ENCODE data around the gene IL17RD. TPM values are rescaled to one million over a fixed set of nuclear protein-coding genes. Genes with fewer than 3 reads are reported as not detected.

IL17RD gene
- total and polyA plus RNA-seq, 2 of the 4 experiments (the other 2 are of a cell fraction): 0.72 to 0.92 TPM

GRCh38 chr3:57133157-57133556 is 32.0 kb downstream of the IL17RD start:
- H3K18ac ChIP-seq (ENCODE audit: low read depth, low read length): no peak overlapping the region
- ATAC-seq (ENCODE audit: low read depth): no peak
- H3K4ac ChIP-seq (ENCODE audit: low read depth, low read length): no peak overlapping the region
- no TSS peak for BruUV-seq (replicated peaks)
- no peak overlapping the region for H2AK9ac ChIP-seq (replicated peaks; ENCODE audit: low read depth, low read length, poor library complexity)
- H3K4me1 ChIP-seq (ENCODE audit: control insufficient read depth, insufficient read depth, low read length): no peaks in the 10 kb centered on the region
- H3K4me2 ChIP-seq (ENCODE audit: low read depth, low read length): no peak overlapping the region
- H3K27me3 ChIP-seq (ENCODE audit: control insufficient read depth, insufficient read depth, low read length): peaks cover 7% of the 10 kb centered on the region
- TF ChIP-seq CHD1 (IDR thresholded peaks at IDR 0.05; ENCODE audit: low read depth, low read length) (no peak), CTCF (conservative IDR thresholded peaks at IDR 0.05; ENCODE audit: low read depth, low read length) (no peak), BHLHE40 (IDR thresholded peaks at IDR 0.05; ENCODE audit: low read depth, low read length) (no peak), RAD21 (IDR thresholded peaks at IDR 0.05; ENCODE audit: low read length) (no peak), MXI1 (IDR thresholded peaks at IDR 0.05; ENCODE audit: borderline replicate concordance, low read depth, low read length) (no peak), CEBPB (IDR thresholded peaks at IDR 0.05; ENCODE audit: low read depth, low read length) (no peak), FOS (IDR thresholded peaks at IDR 0.05; ENCODE audit: low read depth, low read length) (no peak), MAZ (IDR thresholded peaks at IDR 0.05; ENCODE audit: borderline replicate concordance, low read depth, low read length) (no peak), POLR2A (IDR thresholded peaks at IDR 0.05; ENCODE audit: low read depth, low read length) (no peak)
- no peak overlapping the region for H3K56ac ChIP-seq (ENCODE audit: extremely low read depth, insufficient read depth, low read length)
- dilution Hi-C loops (cut with HindIII; ENCODE audit: low sequenced_read_pairs, unreplicated experiment) (no loop called here), intact Hi-C loops (cut with micrococcal nuclease) (no loop called here), in situ Hi-C loops (cut with MboI; ENCODE audit: low sequenced_read_pairs) (no loop called here)
- no peak overlapping the region for H4K8ac ChIP-seq (ENCODE audit: low read depth in 2 of 2, low read length in 2 of 2)
- no peak for DNase-seq
- H4K91ac ChIP-seq (ENCODE audit: insufficient read depth, low read depth, low read length): no peak overlapping the region
- no peak overlapping the region for H3K4me3 ChIP-seq (ENCODE audit: insufficient read depth, low read depth, low read length)
- H3K9ac ChIP-seq (ENCODE audit: low read depth, low read length): no peak overlapping the region
- H3K9me1 ChIP-seq (ENCODE audit: insufficient read depth, low read length): no peaks in the 10 kb centered on the region; the same call in 1 of the 2 replicates
- H2BK20ac ChIP-seq (ENCODE audit: low read depth, low read length): no peak overlapping the region
- no peaks in the 10 kb centered on the region for H4K20me1 ChIP-seq (ENCODE audit: insufficient read depth, low read length)
- no peak overlapping the region for H2BK15ac ChIP-seq (ENCODE audit: low read depth, low read length)
- H3K79me1 ChIP-seq (ENCODE audit: low read depth in 1 of 2, low read length in 2 of 2): no peaks in the 10 kb centered on the region
- no peaks in the 10 kb centered on the region for H3K36me3 ChIP-seq (ENCODE audit: control insufficient read depth, insufficient read depth, low read length)
- no peak overlapping the region for H4K5ac ChIP-seq (ENCODE audit: low read depth, low read length)
- no peak overlapping the region for H3K27ac ChIP-seq (ENCODE audit: insufficient read depth, low read length)
- no peak overlapping the region for H2BK120ac ChIP-seq (ENCODE audit: low read depth, low read length)
- WGBS, 2 experiments (ENCODE audit: extremely low coverage in 2 of 2, insufficient read length in 1 of 2): 56% methylated on average over 2 of the region's 4 CpGs; no CpG with 5 or more reads in 1 of the 2 experiments
- H3K14ac ChIP-seq (replicated peaks; ENCODE audit: low read depth, low read length): no peak overlapping the region
- H3K9me3 ChIP-seq (ENCODE audit: control insufficient read depth, insufficient read depth, low read length): no peaks in the 10 kb centered on the region
- no peak overlapping the region for H2BK5ac ChIP-seq (ENCODE audit: low read depth, low read length, poor library complexity, severe bottlenecking)
- CTCF ChIA-PET: no interaction called here
- no peak overlapping the region for H2AK5ac ChIP-seq (ENCODE audit: low read depth, low read length)
- H2AFZ ChIP-seq (replicated peaks; ENCODE audit: low read length, poor library complexity): no peak overlapping the region
- POLR2A ChIA-PET (ENCODE audit: unreplicated experiment): no interaction called here
- no peak overlapping the region for H3K23ac ChIP-seq (ENCODE audit: low read depth, low read length)
